HEK293 (cell line): ENCODE results near the gene MGMT.

Experiments
- CTCF ChIA-PET: fragments of 350-600 bp; formaldehyde crosslinking; extraction: SDS; loops from one replicate; lab custom pipeline; 2021; ENCODE audit warnings: antibody characterized with exemption; lab: Yijun Ruan, JAX
- POLR2A ChIA-PET: fragments of 300-600 bp; formaldehyde crosslinking; extraction: SDS; loops from one replicate; lab custom pipeline; 2020; ENCODE audit warnings: antibody characterized with exemption, inconsistent platforms; lab: Yijun Ruan, JAX
- H3K27ac ChIP-seq: fragments of 200-500 bp; sonication (Bioruptor generic); 2 replicates; pipeline ENCODE4 v1.5.1; 2014; ENCODE audit warnings: low read depth, low read length, control low read depth, inconsistent platforms; ENCODE audit errors: extremely low read depth
- H3K36me3 ChIP-seq, 2 experiments: fragments of 200-500 bp in 1 of 2; sonication (Bioruptor generic) in 1 of 2; 1 replicate in 1 of 2; 2 replicates in 1 of 2; pipeline ENCODE4 v1.5.1; 2014 to 2017; ENCODE audit warnings: inconsistent platforms in 2 of 2, low read length in 2 of 2; ENCODE audit not compliant: control insufficient read depth in 2 of 2, insufficient read depth in 1 of 2
- H3K4me1 ChIP-seq: fragments of 200-500 bp; sonication (Bioruptor generic); 2 replicates; pipeline ENCODE4 v1.5.1; 2014; ENCODE audit warnings: mild to moderate bottlenecking, low read length, inconsistent platforms; ENCODE audit not compliant: control insufficient read depth, insufficient read depth
- H3K4me3 ChIP-seq: 2 replicates; pipeline ENCODE4 v1.5.1; 2011; ENCODE audit warnings: low read depth, mild to moderate bottlenecking, control low read depth, low read length, moderate library complexity
- H3K9me3 ChIP-seq: fragments of 200-500 bp; sonication (Bioruptor generic); 2 replicates; pipeline ENCODE4 v1.5.1; 2014; ENCODE audit warnings: low read depth, low read length, inconsistent platforms; ENCODE audit not compliant: control insufficient read depth, insufficient read depth
- BCL11B ChIP-seq: fragments of 450-650 bp; formaldehyde crosslinking; IDR thresholded peaks from 2 replicates; pipeline ENCODE4 v1.5.1; 2016; ENCODE audit warnings: low read depth, missing biosample characterization, missing genetic modification characterization
- FEZF1 ChIP-seq: fragments of 450-650 bp; formaldehyde crosslinking; IDR thresholded peaks from 2 replicates; pipeline ENCODE4 v1.5.1; 2016; ENCODE audit warnings: missing biosample characterization, missing genetic modification characterization
- GLI2 ChIP-seq: fragments of 450-650 bp; formaldehyde crosslinking; IDR thresholded peaks from 2 replicates; pipeline ENCODE4; 2017; ENCODE audit warnings: missing biosample characterization, missing genetic modification characterization, low read depth, borderline replicate concordance
- PRDM6 ChIP-seq: fragments of 450-650 bp; formaldehyde crosslinking; IDR thresholded peaks from 2 replicates; pipeline ENCODE4 v1.5.1; 2017; ENCODE audit warnings: missing biosample characterization, missing genetic modification characterization
- TSHZ1 ChIP-seq: fragments of 450-650 bp; formaldehyde crosslinking; IDR thresholded peaks from 2 replicates; pipeline ENCODE4 v1.5.1; 2016; ENCODE audit warnings: missing biosample characterization, missing genetic modification characterization, borderline replicate concordance
- ZFHX2 ChIP-seq: fragments of 450-650 bp; formaldehyde crosslinking; conservative IDR thresholded peaks from 2 replicates; pipeline ENCODE4 v1.5.1; 2016; ENCODE audit warnings: missing biosample characterization, missing genetic modification characterization
- ZIC2 ChIP-seq: fragments of 450-650 bp; formaldehyde crosslinking; IDR thresholded peaks from 2 replicates; pipeline ENCODE4 v1.5.1; 2016; ENCODE audit warnings: missing biosample characterization, missing genetic modification characterization
- ZNF23 ChIP-seq: fragments of 450-650 bp; formaldehyde crosslinking; IDR thresholded peaks from 2 replicates; pipeline ENCODE4 v1.5.1; 2016; ENCODE audit warnings: missing biosample characterization, missing genetic modification characterization, borderline replicate concordance
- ZNF248 ChIP-seq: fragments of 450-650 bp; formaldehyde crosslinking; IDR thresholded peaks from 2 replicates; pipeline ENCODE4 v1.5.1; 2017; ENCODE audit warnings: missing biosample characterization, missing genetic modification characterization
- ZNF292 ChIP-seq: fragments of 450-650 bp; formaldehyde crosslinking; IDR thresholded peaks from 2 replicates; pipeline ENCODE4 v1.5.1; 2016; ENCODE audit warnings: low read depth, missing biosample characterization, missing genetic modification characterization, borderline replicate concordance
- ZNF426 ChIP-seq: fragments of 450-650 bp; formaldehyde crosslinking; IDR thresholded peaks from 2 replicates; pipeline ENCODE4 v1.5.1; 2017; ENCODE audit warnings: missing biosample characterization, missing genetic modification characterization, mild to moderate bottlenecking, inconsistent platforms, moderate library complexity
- ZNF473 ChIP-seq: fragments of 450-650 bp; formaldehyde crosslinking; IDR thresholded peaks from 2 replicates; pipeline ENCODE4 v1.5.1; 2017; ENCODE audit warnings: missing biosample characterization, missing genetic modification characterization
- ZNF513 ChIP-seq: fragments of 450-650 bp; IDR thresholded peaks from 2 replicates; pipeline ENCODE4 v1.5.1; 2018; ENCODE audit warnings: missing biosample characterization, missing genetic modification characterization
- ZNF529 ChIP-seq: fragments of 450-650 bp; formaldehyde crosslinking; IDR thresholded peaks from 2 replicates; pipeline ENCODE4 v1.5.1; 2017; ENCODE audit warnings: missing genetic modification characterization, missing biosample characterization; ENCODE audit not compliant: insufficient replicate concordance
- ZNF555 ChIP-seq: fragments of 450-650 bp; formaldehyde crosslinking; conservative IDR thresholded peaks from 2 replicates; pipeline ENCODE4 v1.5.1; 2017; ENCODE audit warnings: missing biosample characterization, mild to moderate bottlenecking, missing genetic modification characterization, inconsistent platforms
- ZNF639 ChIP-seq: fragments of 450-650 bp; formaldehyde crosslinking; IDR thresholded peaks from 2 replicates; pipeline ENCODE4 v1.5.1; 2016; ENCODE audit warnings: missing biosample characterization, missing genetic modification characterization
- ZNF677 ChIP-seq: fragments of 450-650 bp; IDR thresholded peaks from 2 replicates; pipeline ENCODE4 v1.5.0; 2018; ENCODE audit warnings: missing biosample characterization, mild to moderate bottlenecking, missing genetic modification characterization, moderate library complexity
- ZNF777 ChIP-seq: fragments of 450-650 bp; formaldehyde crosslinking; IDR thresholded peaks from 2 replicates; pipeline ENCODE4 v1.5.1; 2017; ENCODE audit warnings: missing biosample characterization, missing genetic modification characterization, borderline replicate concordance
- TF ChIP-seq, protein P1 (sequence below): fragments of 450-650 bp; formaldehyde crosslinking; IDR thresholded peaks from 2 replicates; pipeline ENCODE4 v1.5.1; 2016; ENCODE audit warnings: missing biosample characterization, missing genetic modification characterization
- TF ChIP-seq, protein P2 (sequence below): fragments of 450-650 bp; formaldehyde crosslinking; optimal IDR thresholded peaks from 2 replicates; pipeline ENCODE3; 2016; ENCODE audit warnings: missing biosample characterization, mild to moderate bottlenecking, missing genetic modification characterization

Gene MGMT

GRCh38 chr10:129815898-129816655 is 349.0 kb downstream of the MGMT start:
- Histone ChIP-seq H3K4me1 (no peaks in the 10 kb centered on the region), H3K27ac (no peak overlapping the region), H3K36me3 (no peaks in the 10 kb centered on the region), H3K9me3 (no peaks in the 10 kb centered on the region), H3K4me3 (no peak overlapping the region)
- POLR2A ChIA-PET = no interaction called here
- TF ChIP-seq ZIC2 (no peak), ZNF555 (tag by site-specific recombination) (no peak), ZNF677 (tag by site-specific recombination) (no peak), ZNF473 (tag by site-specific recombination) (no peak), ZNF292 (tag by site-specific recombination) (no peak)
- CTCF ChIA-PET = interaction anchor here (0.5 kb wide), 1 partner anchor 709 kb away, joined by 3 read pairs; no protein-coding TSS in a partner anchor

DNA sequence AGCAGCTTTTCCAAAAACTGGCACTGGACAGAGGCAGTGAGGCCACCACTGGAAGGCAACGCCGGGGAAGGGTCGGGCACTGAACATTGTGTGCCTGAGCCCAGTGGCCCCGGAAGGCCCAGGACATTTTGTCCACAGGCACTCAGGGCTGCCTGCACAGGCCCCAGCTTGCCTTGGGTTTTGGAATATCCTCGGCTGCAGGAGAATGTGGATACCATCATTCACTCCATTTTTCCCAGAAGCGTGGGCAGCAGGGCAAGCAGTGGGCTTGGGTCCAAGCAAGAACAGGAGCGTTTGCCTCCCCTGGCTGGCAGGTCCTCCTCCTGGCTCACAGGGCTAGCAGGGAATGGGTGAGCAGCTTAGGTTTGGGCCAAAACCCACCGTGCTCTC is 349.6 kb downstream of the MGMT start:
- Histone ChIP-seq H3K4me1 (no peaks in the 10 kb centered on the region), H3K36me3 (no peaks in the 10 kb centered on the region), H3K27ac (no peak overlapping the region), H3K9me3 (no peaks in the 10 kb centered on the region), H3K4me3 (no peak overlapping the region)
- POLR2A ChIA-PET = no interaction called here
- TF ChIP-seq ZNF639 (tag by site-specific recombination) (no peak), ZNF513 (tag by site-specific recombination) (no peak), ZNF777 (tag by site-specific recombination) (no peak), ZNF23 (tag by site-specific recombination) (no peak), GLI2 (tag by site-specific recombination) (no peak), ZNF248 (no peak), ZNF426 (tag by site-specific recombination) (no peak), BCL11B (tag by site-specific recombination) (no peak), TSHZ1 (tag by site-specific recombination) (no peak), ZNF529 (tag by site-specific recombination) (no peak), PRDM6 (no peak), FEZF1 (tag by site-specific recombination) (no peak), ZFHX2 (tag by site-specific recombination) (no peak)
- TF ChIP-seq, protein P1, sequence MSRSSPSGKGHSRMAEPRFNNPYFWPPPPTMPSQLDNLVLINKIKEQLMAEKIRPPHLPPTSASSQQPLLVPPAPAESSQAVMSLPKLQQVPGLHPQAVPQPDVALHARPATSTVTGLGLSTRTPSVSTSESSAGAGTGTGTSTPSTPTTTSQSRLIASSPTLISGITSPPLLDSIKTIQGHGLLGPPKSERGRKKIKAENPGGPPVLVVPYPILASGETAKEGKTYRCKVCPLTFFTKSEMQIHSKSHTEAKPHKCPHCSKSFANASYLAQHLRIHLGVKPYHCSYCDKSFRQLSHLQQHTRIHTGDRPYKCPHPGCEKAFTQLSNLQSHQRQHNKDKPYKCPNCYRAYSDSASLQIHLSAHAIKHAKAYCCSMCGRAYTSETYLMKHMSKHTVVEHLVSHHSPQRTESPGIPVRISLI (tag by site-specific recombination) = no peak
- TF ChIP-seq, protein P2, sequence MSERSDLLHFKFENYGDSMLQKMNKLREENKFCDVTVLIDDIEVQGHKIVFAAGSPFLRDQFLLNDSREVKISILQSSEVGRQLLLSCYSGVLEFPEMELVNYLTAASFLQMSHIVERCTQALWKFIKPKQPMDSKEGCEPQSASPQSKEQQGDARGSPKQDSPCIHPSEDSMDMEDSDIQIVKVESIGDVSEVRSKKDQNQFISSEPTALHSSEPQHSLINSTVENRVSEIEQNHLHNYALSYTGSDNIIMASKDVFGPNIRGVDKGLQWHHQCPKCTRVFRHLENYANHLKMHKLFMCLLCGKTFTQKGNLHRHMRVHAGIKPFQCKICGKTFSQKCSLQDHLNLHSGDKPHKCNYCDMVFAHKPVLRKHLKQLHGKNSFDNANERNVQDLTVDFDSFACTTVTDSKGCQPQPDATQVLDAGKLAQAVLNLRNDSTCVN = no peak
- CTCF ChIA-PET = interaction anchor here (0.5 kb wide), 1 partner anchor 710 kb away, joined by 3 read pairs; no protein-coding TSS in a partner anchor
